Trophoblast cell (in vitro differentiated cells and primary cell): ENCODE data around the gene TTYH1.
"Not testable (repeated sequence)": the region's sequence is repeated elsewhere in the genome, so short reads cannot be mapped to it uniquely, and the experiment has no call there.

Source experiments
- DNase-seq, 2 donors: peaks; one replicate each; pipeline ENCODE4 v3.0.0-alpha.2; 2016
- H2AFZ ChIP-seq: 2 replicates; pipeline ENCODE4 v1.6.1; 2013; ENCODE audit warnings: low read length, moderate library complexity, mild to moderate bottlenecking; ENCODE audit not compliant: insufficient read depth, poor library complexity
- H2AK5ac ChIP-seq: 2 replicates; pipeline ENCODE4 v1.6.1; 2013; ENCODE audit warnings: mild to moderate bottlenecking, low read length
- H2BK120ac ChIP-seq: 2 replicates; pipeline ENCODE4 v1.6.1; 2013; ENCODE audit warnings: low read length, mild to moderate bottlenecking, moderate library complexity; ENCODE audit not compliant: insufficient read depth, poor library complexity
- H2BK12ac ChIP-seq: 2 replicates; pipeline ENCODE4 v1.6.1; 2013; ENCODE audit warnings: mild to moderate bottlenecking, low read length, moderate library complexity
- H2BK5ac ChIP-seq: 2 replicates; pipeline ENCODE4 v1.6.1; 2013; ENCODE audit warnings: low read length, low read depth, moderate library complexity, mild to moderate bottlenecking; ENCODE audit not compliant: poor library complexity
- H3K14ac ChIP-seq: 2 replicates; pipeline ENCODE4 v1.6.1; 2013; ENCODE audit warnings: mild to moderate bottlenecking, low read length
- H3K18ac ChIP-seq: 2 replicates; pipeline ENCODE4 v1.6.1; 2013; ENCODE audit warnings: mild to moderate bottlenecking, low read length
- H3K23ac ChIP-seq: 2 replicates; pipeline ENCODE4 v1.6.1; 2013; ENCODE audit warnings: low read length
- H3K27ac ChIP-seq: 2 replicates; pipeline ENCODE4 v1.5.1; 2013; ENCODE audit warnings: low read depth, mild to moderate bottlenecking, inconsistent platforms, low read length, moderate library complexity
- H3K27me3 ChIP-seq: 2 replicates; pipeline ENCODE4 v1.6.1; 2013; ENCODE audit warnings: inconsistent platforms, mild to moderate bottlenecking, low read length, moderate library complexity; ENCODE audit not compliant: insufficient read depth
- H3K36me3 ChIP-seq, 2 experiments: 1 replicate in 1 of 2; 2 replicates in 1 of 2; pipeline ENCODE4 v1.6.1; 2013; ENCODE audit warnings: low read length in 2 of 2, mild to moderate bottlenecking in 2 of 2, moderate library complexity in 1 of 2; ENCODE audit not compliant: insufficient read depth in 2 of 2, control insufficient read depth in 1 of 2
- H3K4ac ChIP-seq: 2 replicates; pipeline ENCODE4 v1.6.1; 2013; ENCODE audit warnings: low read depth, mild to moderate bottlenecking, low read length, moderate library complexity
- H3K4me1 ChIP-seq, 2 experiments: 1 replicate in 1 of 2; 2 replicates in 1 of 2; pipeline ENCODE4 v1.6.1; 2013; ENCODE audit warnings: low read length in 2 of 2, mild to moderate bottlenecking in 2 of 2, moderate library complexity in 1 of 2; ENCODE audit not compliant: insufficient read depth in 2 of 2, control insufficient read depth in 1 of 2
- H3K4me2 ChIP-seq: 2 replicates; pipeline ENCODE4 v1.6.1; 2013; ENCODE audit warnings: inconsistent platforms, mild to moderate bottlenecking, low read length, moderate library complexity
- H3K4me3 ChIP-seq: 2 replicates; pipeline ENCODE4 v1.5.1; 2013; ENCODE audit warnings: mild to moderate bottlenecking, low read depth, low read length, inconsistent platforms
- H3K79me1 ChIP-seq: one replicate; pipeline ENCODE4 v1.6.1; 2013; ENCODE audit warnings: low read length
- H3K79me2 ChIP-seq: 2 replicates; pipeline ENCODE4 v1.6.1; 2013; ENCODE audit warnings: low read length, mild to moderate bottlenecking; ENCODE audit not compliant: control insufficient read depth, insufficient read depth, poor library complexity
- H3K9ac ChIP-seq: 2 replicates; pipeline ENCODE4 v1.6.1; 2013; ENCODE audit warnings: mild to moderate bottlenecking, low read length
- H3K9me3 ChIP-seq: 2 replicates; pipeline ENCODE4 v1.6.1; 2013; ENCODE audit warnings: low read depth, mild to moderate bottlenecking, control low read depth, inconsistent platforms, low read length; ENCODE audit not compliant: insufficient read depth
- H4K12ac ChIP-seq: 2 replicates; pipeline ENCODE4 v1.6.1; 2013; ENCODE audit warnings: low read depth, mild to moderate bottlenecking, low read length, moderate library complexity
- H4K8ac ChIP-seq: 2 replicates; pipeline ENCODE4 v1.6.1; 2013; ENCODE audit warnings: low read depth, mild to moderate bottlenecking, low read length, moderate library complexity
- H4K91ac ChIP-seq: one replicate; pipeline ENCODE4 v1.6.1; 2013; ENCODE audit warnings: low read depth, mild to moderate bottlenecking, low read length, moderate library complexity
- WGBS: extraction: QIAGEN DNeasy Blood & Tissue Kit; methylation state at CpG from one replicate; pipeline ENCODE4 v1.1.7; 2013; ENCODE audit warnings: missing lambda C conversion rate; ENCODE audit not compliant: insufficient read length, insufficient coverage; ENCODE audit errors: extremely low coverage; 5-methylcytosine and 5-hydroxymethylcytosine counted together

Gene TTYH1

DNA sequence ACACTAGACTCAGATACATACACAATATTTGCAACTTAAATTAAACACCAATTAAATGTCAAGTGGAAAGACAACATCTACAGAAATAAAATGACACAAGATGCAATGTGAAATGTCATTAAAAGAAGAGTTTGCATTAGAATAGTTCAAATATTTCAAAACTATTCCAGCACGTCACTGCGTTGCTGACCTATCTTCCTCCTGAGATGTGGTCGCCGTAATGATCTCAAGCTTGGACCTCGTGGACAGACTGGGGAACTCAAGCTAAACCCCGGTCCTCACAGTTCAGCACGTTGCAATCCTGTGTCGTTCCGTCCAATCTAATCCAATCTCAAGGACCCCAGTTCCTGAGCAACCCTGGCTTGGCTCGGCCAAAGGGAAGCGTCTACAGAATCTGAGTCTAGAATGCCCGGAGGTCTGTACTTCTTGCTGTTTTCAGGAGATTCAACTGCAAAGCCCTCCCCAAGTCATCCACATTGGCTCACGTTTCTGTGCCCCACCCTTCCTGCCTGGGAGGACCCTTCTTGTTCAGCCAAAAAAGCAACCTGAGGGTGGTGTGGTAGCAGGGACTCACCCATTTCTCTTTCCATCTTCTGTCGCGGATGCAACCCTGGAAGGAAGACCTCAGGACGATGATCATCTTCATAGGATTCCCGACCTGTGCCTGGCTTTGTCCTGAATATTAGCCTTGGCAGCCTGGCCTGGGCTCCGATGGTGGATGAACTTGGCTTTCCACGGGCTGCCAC, 45.4 kb upstream of the TTYH1 start:
- H3K4me2 ChIP-seq, H2AK5ac ChIP-seq, H2BK120ac ChIP-seq, H3K4ac ChIP-seq, H3K36me3 ChIP-seq, H4K8ac ChIP-seq, H3K4me3 ChIP-seq, H3K18ac ChIP-seq, H3K27me3 ChIP-seq, H3K9ac ChIP-seq, H3K14ac ChIP-seq, H3K27ac ChIP-seq, H4K12ac ChIP-seq, DNase-seq, H3K9me3 ChIP-seq, H3K4me1 ChIP-seq, H3K23ac ChIP-seq, H2BK5ac ChIP-seq, H2AFZ ChIP-seq, H3K79me1 ChIP-seq, H4K91ac ChIP-seq, H2BK12ac ChIP-seq, H3K79me2 ChIP-seq: not testable (repeated sequence)
- WGBS, result no CpG with 5 or more reads among the region's 19 CpGs

DNA sequence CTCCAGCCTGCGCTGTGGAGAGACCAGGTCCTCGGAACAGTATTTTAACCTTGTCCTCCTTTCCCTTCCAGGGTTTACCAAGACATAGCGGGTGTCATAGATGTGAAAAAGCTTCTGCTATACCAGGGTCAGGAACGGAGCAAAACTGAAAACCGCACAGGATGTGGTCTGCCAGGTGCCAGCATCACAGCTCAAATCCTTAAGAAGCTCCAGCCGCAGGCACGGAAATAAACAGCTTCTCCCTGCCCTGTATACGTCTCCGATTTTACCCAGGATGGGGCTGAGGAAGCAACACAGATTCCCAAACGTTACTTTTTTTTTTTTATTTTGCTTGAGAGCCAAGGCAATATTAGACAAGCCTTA, 44.8 kb upstream of the TTYH1 start:
- not testable (repeated sequence) for H4K12ac ChIP-seq, H3K18ac ChIP-seq, H2AFZ ChIP-seq, H3K79me1 ChIP-seq, H3K4ac ChIP-seq, H3K27ac ChIP-seq, H3K9me3 ChIP-seq, H3K4me2 ChIP-seq, H3K23ac ChIP-seq, H3K4me3 ChIP-seq, H3K36me3 ChIP-seq, H4K91ac ChIP-seq, H3K4me1 ChIP-seq, H2AK5ac ChIP-seq, H3K14ac ChIP-seq, H3K9ac ChIP-seq, H2BK5ac ChIP-seq, H2BK120ac ChIP-seq, H2BK12ac ChIP-seq, H4K8ac ChIP-seq, H3K27me3 ChIP-seq, DNase-seq, H3K79me2 ChIP-seq
- no CpG with 5 or more reads among the region's 10 CpGs for WGBS

- not testable (repeated sequence) for H3K79me2 ChIP-seq, H2AK5ac ChIP-seq, H2AFZ ChIP-seq, H3K36me3 ChIP-seq, H3K4me1 ChIP-seq, H4K91ac ChIP-seq, H3K27me3 ChIP-seq, H4K12ac ChIP-seq, H3K79me1 ChIP-seq, H3K14ac ChIP-seq, H3K4ac ChIP-seq, H3K4me2 ChIP-seq, H4K8ac ChIP-seq, H2BK5ac ChIP-seq, H3K18ac ChIP-seq, H3K4me3 ChIP-seq, DNase-seq, H3K27ac ChIP-seq, H3K23ac ChIP-seq, H2BK12ac ChIP-seq, H3K9me3 ChIP-seq, H2BK120ac ChIP-seq, H3K9ac ChIP-seq
- no CpG with 5 or more reads among the region's 5 CpGs for WGBS
Measured at GRCh38 chr19:54371453-54371852, 43.8 kb upstream of the TTYH1 start.

GRCh38 chr19:54373781-54374631, 41.3 kb upstream of the TTYH1 start:
- H3K36me3 ChIP-seq, result no peaks in the 10 kb centered on the region
- H2BK120ac ChIP-seq, result no peak overlapping the region
- no peak overlapping the region for H2BK12ac ChIP-seq
- no peak overlapping the region for H3K23ac ChIP-seq
- H4K8ac ChIP-seq, result no peak overlapping the region
- no peak overlapping the region for H4K91ac ChIP-seq
- H2AK5ac ChIP-seq, result no peak overlapping the region
- H3K9ac ChIP-seq, result no peak overlapping the region
- H3K27ac ChIP-seq, result no peak overlapping the region
- H3K4me1 ChIP-seq, result no peaks in the 10 kb centered on the region
- no peak overlapping the region for H3K18ac ChIP-seq
- no CpG with 5 or more reads among the region's 16 CpGs for WGBS
- DNase-seq, result peak; percentile 38 to 48
- H3K9me3 ChIP-seq, result no peaks in the 10 kb centered on the region
- H2BK5ac ChIP-seq, result no peak overlapping the region
- H3K4me2 ChIP-seq, result no peak overlapping the region
- H3K27me3 ChIP-seq, result no peaks in the 10 kb centered on the region
- H3K14ac ChIP-seq, result no peak overlapping the region
- no peak overlapping the region for H4K12ac ChIP-seq
- H3K4ac ChIP-seq, result no peak overlapping the region
- no peaks in the 10 kb centered on the region for H3K79me2 ChIP-seq
- no peaks in the 10 kb centered on the region for H3K79me1 ChIP-seq
- no peak overlapping the region for H2AFZ ChIP-seq
- no peak overlapping the region for H3K4me3 ChIP-seq
